ENCODE measurements around the gene LLGL2.
"Not testable (repeated sequence)": the region's sequence is repeated elsewhere in the genome, so short reads cannot be mapped to it uniquely, and the experiment has no call there.

Gene LLGL2

GRCh38 chr17:75590849-75591721, 65.6 kb downstream of the LLGL2 start:
- Histone ChIP-seq H3K27me3 (ENCODE audit: low read depth, low read length) (no peaks in the 10 kb centered on the region), H3K36me3 (ENCODE audit: control insufficient read depth in 1 of 2, insufficient read depth in 2 of 2, low read length in 2 of 2) (no peaks in the 10 kb centered on the region), H3K27ac (ENCODE audit: low read length) (no peak overlapping the region), H3K9me3 (ENCODE audit: control insufficient read depth in 1 of 2, low read length in 2 of 2) (no peaks in the 10 kb centered on the region), H3K4me3 (ENCODE audit: low read depth in 1 of 2, low read length in 2 of 2) (no peak overlapping the region), H3K4me1 (ENCODE audit: control insufficient read depth in 1 of 2, insufficient read depth in 2 of 2, low read length in 2 of 2) (peaks cover 0 to 16% of the 10 kb centered on the region in 2 donors)

DNA sequence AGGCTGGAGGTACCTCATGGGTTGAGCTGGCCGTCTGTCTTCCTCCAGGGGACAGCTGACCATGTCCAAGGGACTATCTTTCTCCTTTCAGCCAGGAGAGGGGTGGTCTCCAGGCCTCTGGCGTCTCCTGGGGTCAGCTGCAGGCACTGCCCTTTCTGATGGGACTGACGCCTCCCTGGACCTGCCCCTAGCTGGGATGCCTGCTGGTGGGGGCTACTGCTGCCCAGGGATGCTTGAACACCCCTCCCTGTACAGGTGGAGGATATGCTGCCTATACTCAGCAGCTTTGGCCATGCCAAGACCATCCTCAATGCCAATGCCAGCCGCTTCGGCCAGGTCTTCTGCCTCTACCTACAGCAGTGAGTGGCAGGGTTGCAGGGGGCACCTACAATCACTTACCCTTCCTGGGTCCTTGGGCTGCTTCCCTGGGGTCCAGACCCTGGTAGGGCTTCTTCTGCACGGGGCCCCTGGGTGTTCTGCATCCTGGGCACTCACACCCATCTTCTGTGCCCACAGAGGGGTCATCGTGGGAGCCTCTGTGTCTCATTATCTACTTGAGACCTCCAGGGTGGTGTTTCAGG, 66.3 kb downstream of the LLGL2 start:
- peaks cover 0 to 16% of the 10 kb centered on the region in 2 donors for H3K4me1 ChIP-seq (ENCODE audit: control insufficient read depth in 1 of 2, insufficient read depth in 2 of 2, low read length in 2 of 2)

DNA sequence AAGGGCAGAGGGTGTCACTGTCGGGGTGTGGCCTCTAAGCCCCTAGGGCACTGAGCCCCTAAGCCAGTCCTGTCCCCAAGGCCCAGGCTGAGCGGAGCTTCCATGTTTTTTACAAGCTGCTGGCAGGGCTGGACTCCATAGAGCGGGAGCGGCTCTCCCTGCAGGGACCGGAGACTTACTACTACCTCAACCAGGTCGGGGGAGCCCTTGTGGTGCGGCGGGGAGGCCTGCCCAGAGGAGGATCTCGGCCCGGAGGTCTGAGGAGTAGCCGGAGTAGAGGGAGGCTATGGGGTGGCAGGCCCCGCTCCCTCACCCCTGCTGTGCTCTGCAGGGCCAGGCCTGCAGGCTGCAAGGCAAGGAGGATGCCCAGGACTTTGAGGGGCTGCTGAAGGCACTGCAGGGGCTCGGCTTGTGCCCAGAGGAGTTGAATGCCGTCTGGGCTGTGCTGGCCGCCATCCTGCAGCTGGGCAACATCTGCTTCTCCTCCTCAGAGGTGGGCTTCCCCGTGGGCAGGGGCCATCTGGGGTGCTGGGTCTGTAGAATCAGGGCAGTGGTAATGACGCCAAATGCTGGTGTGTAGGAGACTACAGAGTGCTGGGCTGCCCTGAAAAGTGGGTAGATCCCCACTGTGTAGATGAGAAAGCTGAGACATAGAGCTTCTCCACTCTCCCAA, 67.0 kb downstream of the LLGL2 start:
- Histone ChIP-seq H3K4me1 (ENCODE audit: control insufficient read depth in 1 of 2, insufficient read depth in 2 of 2, low read length in 2 of 2) (peaks cover 0 to 12% of the 10 kb centered on the region in 2 donors), H3K27me3 (ENCODE audit: low read depth, low read length) (no peaks in the 10 kb centered on the region), H3K27ac (ENCODE audit: low read length) (no peak overlapping the region), H3K4me3 (ENCODE audit: low read depth in 1 of 2, low read length in 2 of 2) (no peak overlapping the region), H3K9me3 (ENCODE audit: control insufficient read depth in 1 of 2, low read length in 2 of 2) (no peaks in the 10 kb centered on the region), H3K36me3 (ENCODE audit: control insufficient read depth in 1 of 2, insufficient read depth in 2 of 2, low read length in 2 of 2) (no peaks in the 10 kb centered on the region)

More for the DNA sequence above, 66.3 kb downstream of the LLGL2 start:
- H3K27ac ChIP-seq (ENCODE audit: low read length) = no peak overlapping the region
- no peaks in the 10 kb centered on the region for H3K36me3 ChIP-seq (ENCODE audit: control insufficient read depth in 1 of 2, insufficient read depth in 2 of 2, low read length in 2 of 2)
- no peaks in the 10 kb centered on the region for H3K9me3 ChIP-seq (ENCODE audit: control insufficient read depth in 1 of 2, low read length in 2 of 2)
- H3K27me3 ChIP-seq (ENCODE audit: low read depth, low read length) = no peaks in the 10 kb centered on the region
- no peak overlapping the region for H3K4me3 ChIP-seq (ENCODE audit: low read depth in 1 of 2, low read length in 2 of 2)

DNA sequence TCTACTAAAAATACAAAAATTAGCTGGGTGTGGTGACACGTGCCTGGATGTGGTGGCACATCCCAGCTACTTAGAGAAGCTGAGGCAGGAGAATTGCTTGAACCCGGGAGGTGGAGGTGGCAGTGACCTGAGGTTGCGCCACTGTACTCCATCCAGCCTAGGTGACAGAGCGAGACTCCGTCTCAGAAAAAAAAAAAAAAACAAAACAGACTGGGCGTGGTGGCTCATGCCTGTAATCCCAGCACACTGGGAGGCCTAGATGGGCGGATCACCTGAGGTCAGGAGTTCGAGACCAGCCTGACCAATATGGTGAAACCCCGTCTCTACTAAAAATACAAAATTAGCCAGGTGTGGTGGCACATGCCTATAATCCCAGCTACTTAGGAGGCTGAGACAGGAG, 67.9 kb downstream of the LLGL2 start:
- peaks cover 0 to 11% of the 10 kb centered on the region in 2 donors for H3K4me1 ChIP-seq (ENCODE audit: control insufficient read depth in 1 of 2, insufficient read depth in 2 of 2, low read length in 2 of 2)
- not testable (repeated sequence) for H3K36me3 ChIP-seq (ENCODE audit: control insufficient read depth in 1 of 2, insufficient read depth in 2 of 2, low read length in 2 of 2); H3K27me3 ChIP-seq (ENCODE audit: low read depth, low read length); H3K27ac ChIP-seq (ENCODE audit: low read length); H3K9me3 ChIP-seq (ENCODE audit: control insufficient read depth in 1 of 2, low read length in 2 of 2); H3K4me3 ChIP-seq (ENCODE audit: low read depth in 1 of 2, low read length in 2 of 2)

DNA sequence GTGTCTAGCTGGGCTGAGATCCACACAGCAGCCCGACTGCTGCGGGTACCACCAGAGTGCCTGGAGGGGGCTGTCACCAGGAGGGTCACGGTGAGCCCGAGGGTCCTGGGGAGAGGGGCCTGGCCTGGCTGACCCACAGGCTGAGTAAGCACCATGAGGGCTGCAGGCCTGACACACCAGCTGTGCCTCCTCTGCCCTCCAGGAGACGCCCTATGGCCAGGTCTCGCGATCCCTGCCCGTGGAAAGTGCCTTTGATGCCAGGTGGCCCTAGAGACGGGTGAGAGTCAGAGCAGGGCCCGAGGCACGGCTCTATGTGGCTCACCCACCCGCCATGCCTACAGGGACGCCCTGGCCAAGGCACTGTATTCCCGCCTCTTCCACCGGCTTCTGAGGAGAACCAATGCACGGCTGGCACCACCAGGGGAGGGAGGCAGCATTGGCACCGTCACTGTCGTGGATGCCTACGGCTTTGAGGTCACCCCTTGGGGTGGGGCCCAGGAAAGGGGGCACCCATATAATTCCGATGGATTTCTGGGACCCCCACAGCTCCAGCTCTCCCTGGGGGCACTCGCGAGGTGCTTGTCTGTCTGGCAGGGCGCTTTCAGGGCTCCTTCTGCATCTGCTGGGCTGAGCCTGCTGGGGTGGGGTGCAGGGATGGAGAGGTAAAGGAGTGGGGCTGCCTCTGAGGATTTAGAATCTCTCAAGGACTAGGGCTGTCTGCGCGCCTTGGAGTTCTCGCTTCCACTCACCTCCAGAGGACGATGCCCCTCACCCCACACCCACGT, 69.2 kb downstream of the LLGL2 start:
- H3K9me3 ChIP-seq (ENCODE audit: control insufficient read depth in 1 of 2, low read length in 2 of 2) = no peaks in the 10 kb centered on the region
- no peaks in the 10 kb centered on the region for H3K27me3 ChIP-seq (ENCODE audit: low read depth, low read length)
- peaks cover 0 to 8% of the 10 kb centered on the region in 2 donors for H3K4me1 ChIP-seq (ENCODE audit: control insufficient read depth in 1 of 2, insufficient read depth in 2 of 2, low read length in 2 of 2)
- no peak overlapping the region for H3K27ac ChIP-seq (ENCODE audit: low read length)
- H3K4me3 ChIP-seq (ENCODE audit: low read depth in 1 of 2, low read length in 2 of 2) = no peak overlapping the region
- H3K36me3 ChIP-seq (ENCODE audit: control insufficient read depth in 1 of 2, insufficient read depth in 2 of 2, low read length in 2 of 2) = no peaks in the 10 kb centered on the region

GRCh38 chr17:75595284-75595919, 69.9 kb downstream of the LLGL2 start:
- H3K36me3 ChIP-seq (ENCODE audit: control insufficient read depth in 1 of 2, insufficient read depth in 2 of 2, low read length in 2 of 2) = no peaks in the 10 kb centered on the region
- no peaks in the 10 kb centered on the region for H3K27me3 ChIP-seq (ENCODE audit: low read depth, low read length)
- no peaks in the 10 kb centered on the region for H3K9me3 ChIP-seq (ENCODE audit: control insufficient read depth in 1 of 2, low read length in 2 of 2)
- H3K4me3 ChIP-seq (ENCODE audit: low read depth in 1 of 2, low read length in 2 of 2) = no peak overlapping the region
- no peak overlapping the region for H3K27ac ChIP-seq (ENCODE audit: low read length)
- H3K4me1 ChIP-seq (ENCODE audit: control insufficient read depth in 1 of 2, insufficient read depth in 2 of 2, low read length in 2 of 2) = peaks cover 0 to under 1% of the 10 kb centered on the region in 2 donors

- H3K27me3 ChIP-seq (ENCODE audit: low read depth, low read length) = no peaks in the 10 kb centered on the region
- H3K4me3 ChIP-seq (ENCODE audit: low read depth in 1 of 2, low read length in 2 of 2) = no peak overlapping the region
- H3K4me1 ChIP-seq (ENCODE audit: control insufficient read depth in 1 of 2, insufficient read depth in 2 of 2, low read length in 2 of 2) = no peaks in the 10 kb centered on the region
- no peaks in the 10 kb centered on the region for H3K9me3 ChIP-seq (ENCODE audit: control insufficient read depth in 1 of 2, low read length in 2 of 2)
- H3K36me3 ChIP-seq (ENCODE audit: control insufficient read depth in 1 of 2, insufficient read depth in 2 of 2, low read length in 2 of 2) = no peaks in the 10 kb centered on the region
- no peak overlapping the region for H3K27ac ChIP-seq (ENCODE audit: low read length)
Measured at GRCh38 chr17:75595920-75596313, 70.4 kb downstream of the LLGL2 start.

- no peak overlapping the region for H3K27ac ChIP-seq (ENCODE audit: low read length)
- H3K9me3 ChIP-seq (ENCODE audit: control insufficient read depth in 1 of 2, low read length in 2 of 2) = no peaks in the 10 kb centered on the region
- no peaks in the 10 kb centered on the region for H3K27me3 ChIP-seq (ENCODE audit: low read depth, low read length)
Measured at GRCh38 chr17:75596320-75597087, 71.0 kb downstream of the LLGL2 start.

DNA sequence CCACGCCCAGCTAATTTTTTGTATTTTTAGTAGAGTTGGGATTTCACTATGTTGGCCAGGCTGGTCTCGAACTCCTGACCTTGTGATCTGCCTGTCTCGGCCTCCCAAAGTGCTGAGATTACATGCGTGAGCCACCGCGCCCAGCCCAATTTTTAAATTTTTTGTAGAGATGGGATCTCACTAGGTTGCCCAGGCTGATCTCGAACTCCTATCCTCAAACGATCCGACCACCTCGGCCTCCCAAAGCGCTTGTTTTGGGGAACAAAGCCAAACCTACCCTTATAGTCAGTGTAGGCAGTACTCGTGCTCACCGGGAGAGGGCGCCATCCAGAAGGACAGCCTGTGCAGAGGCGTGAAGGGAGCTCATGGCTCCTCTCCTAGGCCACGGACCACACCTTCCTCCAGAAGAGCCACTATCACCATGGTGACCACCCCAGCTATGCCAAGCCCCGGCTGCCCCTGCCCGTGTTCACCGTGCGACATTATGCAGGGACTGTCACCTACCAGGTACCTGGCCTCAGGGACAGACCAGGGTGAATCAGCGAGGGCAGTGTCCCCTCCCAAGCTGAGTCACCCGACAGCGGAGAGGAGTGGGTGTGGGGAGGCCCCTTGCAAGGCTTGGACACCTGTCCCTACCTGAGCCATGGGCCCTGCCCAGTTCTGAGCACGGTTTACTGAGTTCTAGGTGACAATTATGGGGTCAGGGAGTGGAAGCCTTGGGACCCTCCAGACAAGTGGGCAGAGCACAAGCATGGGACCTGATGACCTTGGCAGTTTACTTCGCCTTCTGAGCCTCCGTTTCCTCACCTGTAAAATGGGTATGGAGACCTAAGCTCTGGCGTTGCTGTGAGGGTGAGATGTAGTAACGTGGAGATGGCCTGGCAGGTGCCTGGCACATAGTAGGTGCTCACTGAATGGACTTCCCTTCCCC, 75.8 kb downstream of the LLGL2 start:
- H3K4me1 ChIP-seq (ENCODE audit: control insufficient read depth in 1 of 2, insufficient read depth in 2 of 2, low read length in 2 of 2) = no peaks in the 10 kb centered on the region
- H3K36me3 ChIP-seq (ENCODE audit: control insufficient read depth in 1 of 2, insufficient read depth in 2 of 2, low read length in 2 of 2) = peaks cover 0 to 4% of the 10 kb centered on the region in 2 donors
- no peaks in the 10 kb centered on the region for H3K27me3 ChIP-seq (ENCODE audit: low read depth, low read length)
- H3K9me3 ChIP-seq (ENCODE audit: control insufficient read depth in 1 of 2, low read length in 2 of 2) = no peaks in the 10 kb centered on the region
- H3K27ac ChIP-seq (ENCODE audit: low read length) = no peak overlapping the region
- H3K4me3 ChIP-seq (ENCODE audit: low read depth in 1 of 2, low read length in 2 of 2) = no peak overlapping the region

More at GRCh38 chr17:75596320-75597087, 71.0 kb downstream of the LLGL2 start:
- no peaks in the 10 kb centered on the region for H3K4me1 ChIP-seq (ENCODE audit: control insufficient read depth in 1 of 2, insufficient read depth in 2 of 2, low read length in 2 of 2)
- no peaks in the 10 kb centered on the region for H3K36me3 ChIP-seq (ENCODE audit: control insufficient read depth in 1 of 2, insufficient read depth in 2 of 2, low read length in 2 of 2)
- no peak overlapping the region for H3K4me3 ChIP-seq (ENCODE audit: low read depth in 1 of 2, low read length in 2 of 2)
